H1 (cell line): Measurements from ENCODE around the gene BCL11A. TPM values are rescaled to one million over a fixed set of nuclear protein-coding genes. Genes with fewer than 3 reads are reported as not detected.

Source experiments
- CTCF ChIA-PET: fragments of 300-600 bp; sonication (Branson Sonifier 250); formaldehyde crosslinking; loops from one replicate; lab custom pipeline; 2021; ENCODE audit not compliant: partially characterized antibody; lab: Charles Lee
- POLR2A ChIA-PET: fragments of 300-600 bp; sonication (Branson Sonifier 250); formaldehyde crosslinking; loops from one replicate; lab custom pipeline; 2021; ENCODE audit warnings: inconsistent platforms; ENCODE audit not compliant: partially characterized antibody; lab: Charles Lee
- DNase-seq, 2 experiments: peaks; one replicate each; pipeline versions ENCODE4 v3.0.0 to v3.0.0-alpha.2; 2010 to 2022; ENCODE audit warnings: low spot score in 2 of 2, low read depth in 1 of 2, mixed read lengths in 1 of 2
- FAIRE-seq: peaks from 2 replicates; lab custom pipeline; 2011; peaks lifted over from hg19 to GRCh38; lab: Jason Lieb, UNC
- H2AFZ ChIP-seq: 2 replicates; pipeline ENCODE4 v1.8.1; 2012; ENCODE audit warnings: low read length, inconsistent platforms
- H2AK5ac ChIP-seq: 2 replicates; pipeline ENCODE4 v1.6.1; 2013; ENCODE audit warnings: low read depth, low read length
- H2BK120ac ChIP-seq: replicated peaks from 2 replicates; pipeline ENCODE3; 2013; ENCODE audit warnings: low read depth, low read length, inconsistent platforms
- H2BK12ac ChIP-seq: 2 replicates; pipeline ENCODE4 v1.6.1; 2013; ENCODE audit warnings: low read depth, low read length
- H2BK15ac ChIP-seq: 2 replicates; pipeline ENCODE4 v1.6.1; 2013; ENCODE audit warnings: low read length
- H2BK20ac ChIP-seq: 2 replicates; pipeline ENCODE4 v1.6.1; 2013; ENCODE audit warnings: low read length
- H2BK5ac ChIP-seq: 2 replicates; pipeline ENCODE4 v1.6.1; 2013; ENCODE audit warnings: low read depth, low read length
- H3K14ac ChIP-seq: 2 replicates; pipeline ENCODE4 v1.6.1; 2013; ENCODE audit warnings: inconsistent platforms; ENCODE audit not compliant: insufficient read length
- H3K18ac ChIP-seq: 2 replicates; pipeline ENCODE4 v1.6.1; 2013; ENCODE audit warnings: low read length; ENCODE audit errors: extremely low read depth
- H3K23ac ChIP-seq: 2 replicates; pipeline ENCODE4 v1.6.1; 2013; ENCODE audit warnings: inconsistent platforms; ENCODE audit not compliant: insufficient read length
- H3K23me2 ChIP-seq: 2 replicates; pipeline ENCODE4 v1.6.1; 2013; ENCODE audit warnings: low read depth, low read length
- H3K27ac ChIP-seq: 2 replicates; pipeline ENCODE4 v1.6.1; 2011; ENCODE audit warnings: low read depth, low read length, inconsistent platforms
- H3K27me3 ChIP-seq, 4 experiments: replicated peaks in 1 of 4; 1 replicate in 1 of 4; 2 replicates in 3 of 4; pipeline versions ENCODE4 v1.6.1 to v1.8.1; 2011 to 2013; ENCODE audit warnings: low read length in 3 of 4, mild to moderate bottlenecking in 3 of 4, inconsistent platforms in 2 of 4, mixed read lengths in 2 of 4, moderate library complexity in 1 of 4; ENCODE audit not compliant: control insufficient read depth in 3 of 4, insufficient read depth in 3 of 4; ENCODE audit errors: extremely low read depth in 1 of 4
- H3K36me3 ChIP-seq, 4 experiments: 2 replicates each; pipeline versions ENCODE4 v1.6.1 to v1.8.1; 2011 to 2013; ENCODE audit warnings: mild to moderate bottlenecking in 4 of 4, low read length in 3 of 4, moderate library complexity in 2 of 4, control low read depth in 1 of 4, inconsistent platforms in 1 of 4; ENCODE audit not compliant: insufficient read depth in 4 of 4, control insufficient read depth in 2 of 4
- H3K4ac ChIP-seq: replicated peaks from 2 replicates; pipeline ENCODE3; 2013; ENCODE audit warnings: low read length, low read depth, mixed read lengths, inconsistent platforms; ENCODE audit not compliant: insufficient read length
- H3K4me1 ChIP-seq, 4 experiments: replicated peaks in 1 of 4; 1 replicate in 1 of 4; 2 replicates in 3 of 4; pipeline versions ENCODE4 v1.6.1 to v1.8.1; 2011 to 2013; ENCODE audit warnings: low read length in 3 of 4, inconsistent platforms in 2 of 4, mixed read lengths in 1 of 4; ENCODE audit not compliant: insufficient read depth in 4 of 4, control insufficient read depth in 3 of 4
- H3K4me2 ChIP-seq, 2 experiments: 2 replicates each; pipeline versions ENCODE4 v1.6.1 to v1.8.1; 2011 to 2013; ENCODE audit warnings: low read depth in 2 of 2, low read length in 2 of 2, control low read depth in 1 of 2, inconsistent platforms in 1 of 2, mild to moderate bottlenecking in 1 of 2; ENCODE audit not compliant: insufficient read depth in 1 of 2
- H3K4me3 ChIP-seq, 4 experiments: fragments of 200-600, 300-600 bp in 1 of 4; sonication (generic), shearing (Covaris generic), sonication (Bioruptor Twin) in 1 of 4; 2 replicates each; pipeline versions ENCODE4 v1.5.1 to v1.8.1; 2011 to 2016; ENCODE audit warnings: low read length in 4 of 4, low read depth in 3 of 4, control low read depth in 2 of 4, inconsistent platforms in 2 of 4, mild to moderate bottlenecking in 2 of 4, mixed read lengths in 1 of 4, moderate library complexity in 1 of 4; ENCODE audit not compliant: insufficient read depth in 2 of 4; ENCODE audit errors: extremely low read depth in 1 of 4
- H3K56ac ChIP-seq: replicated peaks from 2 replicates; pipeline ENCODE3; 2013; ENCODE audit warnings: low read depth, mild to moderate bottlenecking, mixed read lengths, low read length, inconsistent platforms; ENCODE audit not compliant: insufficient read length
- H3K79me1 ChIP-seq: 2 replicates; pipeline ENCODE4 v1.6.1; 2013; ENCODE audit warnings: low read depth, low read length, control low read depth
- H3K79me2 ChIP-seq, 2 experiments: 2 replicates each; pipeline versions ENCODE4 v1.6.1 to v1.8.1; 2012 to 2013; ENCODE audit warnings: low read length in 2 of 2, mild to moderate bottlenecking in 2 of 2, inconsistent platforms in 1 of 2; ENCODE audit not compliant: insufficient read depth in 2 of 2, control insufficient read depth in 1 of 2
- H3K9ac ChIP-seq, 4 experiments: replicated peaks in 1 of 4; 1 replicate in 1 of 4; 2 replicates in 3 of 4; pipeline versions ENCODE4 v1.6.1 to v1.8.1; 2011 to 2013; ENCODE audit warnings: low read depth in 3 of 4, low read length in 3 of 4, control low read depth in 2 of 4, mild to moderate bottlenecking in 2 of 4, moderate library complexity in 2 of 4, inconsistent platforms in 1 of 4; ENCODE audit errors: extremely low read depth in 1 of 4
- H3K9me3 ChIP-seq, 2 experiments: 2 replicates each; pipeline versions ENCODE4 v1.6.1 to v1.8.1; 2012 to 2013; ENCODE audit warnings: mild to moderate bottlenecking in 2 of 2, moderate library complexity in 2 of 2, control low read depth in 1 of 2, inconsistent platforms in 1 of 2, low read depth in 1 of 2, low read length in 1 of 2, mixed read lengths in 1 of 2; ENCODE audit not compliant: insufficient read depth in 2 of 2
- H4K20me1 ChIP-seq, 2 experiments: replicated peaks in 1 of 2; 2 replicates each; pipeline versions ENCODE3 to v1.8.1; 2011 to 2013; ENCODE audit warnings: inconsistent platforms in 2 of 2, low read length in 2 of 2, mild to moderate bottlenecking in 1 of 2; ENCODE audit not compliant: insufficient read depth in 2 of 2, control insufficient read depth in 1 of 2
- H4K5ac ChIP-seq: 2 replicates; pipeline ENCODE4 v1.6.1; 2013; ENCODE audit warnings: low read length, low read depth, mixed read lengths, inconsistent platforms; ENCODE audit not compliant: insufficient read length
- H4K8ac ChIP-seq: 2 replicates; pipeline ENCODE4 v1.8.0; 2013; ENCODE audit warnings: mild to moderate bottlenecking, moderate library complexity, low read length, inconsistent platforms; ENCODE audit not compliant: insufficient read depth; ENCODE audit errors: extremely low read depth
- H4K91ac ChIP-seq: replicated peaks from 2 replicates; pipeline ENCODE3; 2013; ENCODE audit warnings: low read length, mixed read lengths, inconsistent platforms; ENCODE audit not compliant: insufficient read length
- CEBPB ChIP-seq: IDR thresholded peaks from 2 replicates; pipeline ENCODE4 v1.6.1; 2012; ENCODE audit warnings: low read depth, low read length
- CTBP2 ChIP-seq: IDR thresholded peaks from 2 replicates; pipeline ENCODE4 v1.7.0; 2011; ENCODE audit warnings: borderline replicate concordance, mild to moderate bottlenecking, moderate library complexity, mixed read lengths, low read length; ENCODE audit not compliant: insufficient read depth, insufficient read length
- GABPA ChIP-seq: IDR thresholded peaks from 2 replicates; pipeline ENCODE4 v1.6.1; 2011; ENCODE audit warnings: mild to moderate bottlenecking, low read length, moderate library complexity, borderline replicate concordance; ENCODE audit not compliant: insufficient read depth
- GTF2F1 ChIP-seq: IDR thresholded peaks from 2 replicates; pipeline ENCODE4 v1.6.1; 2012; ENCODE audit warnings: low read depth, low read length, improper control_type of control experiment, borderline replicate concordance
- SRF ChIP-seq: IDR thresholded peaks from 2 replicates; pipeline ENCODE4 v1.6.1; 2011; ENCODE audit warnings: mild to moderate bottlenecking, low read depth, low read length, moderate library complexity
- TBP ChIP-seq: IDR thresholded peaks from 2 replicates; pipeline ENCODE4 v1.6.1; 2011; ENCODE audit warnings: low read depth, low read length, improper control_type of control experiment
- TCF12 ChIP-seq: IDR thresholded peaks from 2 replicates; pipeline ENCODE4 v1.6.1; 2011; ENCODE audit warnings: low read depth, mild to moderate bottlenecking, low read length
- USF2 ChIP-seq: IDR thresholded peaks from 2 replicates; pipeline ENCODE4 v1.6.1; 2011; ENCODE audit warnings: low read length, improper control_type of control experiment
- WGBS, 2 experiments: shearing (Covaris generic) in 1 of 2; methylation state at CpG; one replicate each; pipeline versions ENCODE4 v1.1.6 to v1.1.7; 2013 to 2015; ENCODE audit warnings: low lambda C conversion rate in 2 of 2, mixed read lengths in 2 of 2, inconsistent platforms in 1 of 2, low coverage in 1 of 2, missing lambda C conversion rate in 1 of 2; ENCODE audit not compliant: insufficient replicate concordance in 2 of 2, insufficient coverage in 1 of 2, insufficient read length in 1 of 2; ENCODE audit errors: extremely low coverage in 1 of 2, missing lambda C conversion rate in 1 of 2; 5-methylcytosine and 5-hydroxymethylcytosine counted together
- polyA plus RNA-seq, 7 experiments: library from polyadenylated mRNA; depleted of rRNA in 3 of 7; stranded (reverse) in 5 of 7; unstranded in 2 of 7; fragments of >200 nt in 5 of 7; fragments of 200-250 nt in 2 of 7; gene quantifications; 1 replicate in 5 of 7; 2 replicates in 1 of 7; 4 replicates in 1 of 7; pipeline versions ENCODE4 v1.2.1 to v1.2.3, GENCODE V29; 2011 to 2013; ENCODE audit warnings: missing spikeins in 2 of 7, mixed read lengths in 2 of 7
- total RNA-seq: library from RNA; stranded (reverse); fragmentation: NEBNext Ultra II Directional; extraction: Animal tissue kit (Norgen Biotek cat#: 25700); gene quantifications from 2 replicates; pipeline ENCODE4 v1.2.1, GENCODE V29; 2021

BCL11A gene
- total and polyA plus RNA-seq, 2 of the 8 experiments (the other 6 are each of a cell fraction or from before 2014, with no cell fraction given) = 11.9 to 59.3 TPM

GRCh38 chr2:60447943-60448342, 105.5 kb downstream of the BCL11A start:
- no peak overlapping the region for H3K9ac ChIP-seq
- H3K4ac ChIP-seq = no peak overlapping the region
- H3K36me3 ChIP-seq = no peaks in the 10 kb centered on the region; a peak in 1 of 8 replicates
- POLR2A ChIA-PET = interaction anchor here (0.7 to 0.9 kb wide), 2 partner anchors 9 to 13 kb away, joined by 3 to 4 read pairs; no protein-coding TSS in a partner anchor
- WGBS, 2 experiments = 88% methylated on average over 1 of the region's 1 CpG; no CpG with 5 or more reads in 1 of the 2 experiments
- H4K8ac ChIP-seq = no peak overlapping the region
- H3K9me3 ChIP-seq = no peaks in the 10 kb centered on the region
- no peak overlapping the region for H2BK12ac ChIP-seq
- H2BK120ac ChIP-seq = no peak overlapping the region
- no peak overlapping the region for H2AK5ac ChIP-seq
- H3K18ac ChIP-seq = no peak overlapping the region
- no peak overlapping the region for H3K4me3 ChIP-seq
- H3K4me1 ChIP-seq = peaks cover 3 to 20% (median 11%) of the 10 kb centered on the region in 4 experiments
- H3K4me2 ChIP-seq = no peak overlapping the region
- no peaks in the 10 kb centered on the region for H3K23me2 ChIP-seq
- H4K5ac ChIP-seq = no peak overlapping the region
- H2BK15ac ChIP-seq = no peak overlapping the region
- H3K79me1 ChIP-seq = no peaks in the 10 kb centered on the region
- H3K27me3 ChIP-seq = no peaks in the 10 kb centered on the region
- H3K23ac ChIP-seq = no peak overlapping the region
- no peak overlapping the region for H4K91ac ChIP-seq
- no peak overlapping the region for H3K56ac ChIP-seq
- no peak overlapping the region for H3K14ac ChIP-seq
- no peak overlapping the region for H2AFZ ChIP-seq
- CTCF ChIA-PET = interaction anchor here (0.5 to 1.6 kb wide), 2 partner anchors 8 to 135 kb away, joined by 4 to 15 read pairs; no protein-coding TSS in a partner anchor
- H3K27ac ChIP-seq = no peak overlapping the region
- H2BK5ac ChIP-seq = no peak overlapping the region
- H2BK20ac ChIP-seq = no peak overlapping the region
- DNase-seq (no peak), FAIRE-seq (peak; percentile 65)
- no peaks in the 10 kb centered on the region for H3K79me2 ChIP-seq
- TF ChIP-seq CEBPB (no peak), CTBP2 (no peak), SRF (no peak), USF2 (no peak), TCF12 (no peak), GABPA (no peak), GTF2F1 (no peak), TBP (no peak)
- no peaks in the 10 kb centered on the region for H4K20me1 ChIP-seq
